Suprapubic skin (tissue), 4 donors: ENCODE results near the gene PPP4R2.

ENCODE experiments used
- CTCF ChIP-seq, 2 donors: fragments of 200-600 bp in 1 of 2; fragments of 450-650 bp in 1 of 2; sonication (generic) in 1 of 2; IDR thresholded peaks; one replicate each; pipeline ENCODE4 v1.5.1; 2016 to 2019; ENCODE audit warnings: antibody characterized with exemption in 2 of 2, mild to moderate bottlenecking in 1 of 2, moderate library complexity in 1 of 2
- EP300 ChIP-seq: sonication (generic); formaldehyde crosslinking; IDR thresholded peaks from one replicate; pipeline ENCODE4 v1.6.1; 2017; ENCODE audit warnings: antibody characterized with exemption
- POLR2A ChIP-seq, 2 donors: fragments of 450-650 bp; IDR thresholded peaks; one replicate each; pipeline ENCODE4 v1.6.1; 2017; ENCODE audit warnings: antibody characterized with exemption in 2 of 2, mild to moderate bottlenecking in 2 of 2, moderate library complexity in 2 of 2
- POLR2AphosphoS5 ChIP-seq, 3 donors: sonication (generic); formaldehyde crosslinking; IDR thresholded peaks; one replicate each; pipeline ENCODE4 v1.6.1; 2017; ENCODE audit warnings: antibody characterized with exemption in 3 of 3

- no peak for TF ChIP-seq POLR2A (IDR thresholded peaks at IDR 0.05)
- no peak for TF ChIP-seq CTCF (IDR thresholded peaks at IDR 0.05)
- TF ChIP-seq EP300: no peak
- no peak for TF ChIP-seq POLR2AphosphoS5 (IDR thresholded peaks at IDR 0.05)
These were observed 1.3 kb upstream of the PPP4R2 start for GRCh38 chr3:72995337-72995736.
